Measurements from ENCODE around the gene DYRK1A.
"Not testable (repeated sequence)": the region's sequence is repeated elsewhere in the genome, so short reads cannot be mapped to it uniquely, and the experiment has no call there.

The DYRK1A gene

DNA sequence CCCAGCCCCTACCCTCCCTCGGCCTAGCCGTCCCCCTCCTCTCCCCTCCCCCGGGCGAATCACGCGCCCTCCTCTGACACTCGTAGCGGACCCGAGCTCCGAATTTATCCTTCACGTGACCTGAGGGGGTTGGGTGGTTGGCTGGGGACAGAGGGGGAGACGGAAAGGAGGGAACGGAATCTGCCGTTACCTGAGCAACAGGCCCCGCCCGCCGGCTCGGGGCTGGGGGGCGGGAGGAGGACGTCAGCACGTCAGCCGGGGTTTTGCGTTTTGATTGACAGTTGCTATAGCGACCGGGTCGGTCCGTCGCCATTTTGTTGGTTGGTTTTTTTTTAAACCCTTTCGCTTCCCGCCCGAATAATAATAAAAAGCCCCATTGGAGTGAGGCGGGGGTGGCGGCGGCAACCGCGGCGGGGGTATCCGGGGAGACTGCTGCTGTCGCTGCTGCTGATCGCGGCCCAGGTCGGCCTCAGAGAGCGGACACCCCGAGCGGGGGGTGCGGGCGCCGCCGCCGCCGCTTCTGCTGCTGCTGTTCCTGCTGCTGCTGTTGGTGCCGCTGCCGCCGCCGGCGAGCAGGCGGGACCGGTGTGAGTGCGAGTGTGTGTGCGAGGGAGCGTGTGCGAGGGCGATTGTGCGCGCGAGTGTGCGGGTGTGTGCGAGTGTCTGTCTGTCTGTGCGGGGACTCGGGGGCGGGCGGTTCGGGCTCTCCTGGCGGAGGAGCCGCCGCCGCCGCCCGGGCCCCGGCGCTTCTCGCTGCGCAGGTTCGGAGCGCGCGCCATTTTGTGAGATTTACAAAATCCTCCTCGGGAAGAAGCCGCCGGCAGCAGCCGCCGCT, at the start of gene DYRK1A:
TSS of gene DYRK1A (plus strand) at position 292 of the 835 bp plus-strand sequence. CDS start 53,602 bp downstream, outside the sequence.
- peak; percentile 97 for DNase-seq (ENCODE audit: low read depth in 2 of 2)

- no peak for DNase-seq (ENCODE audit: low read depth in 2 of 2)
Measured at GRCh38 chr21:37319551-37319950, 47.0 kb upstream of the DYRK1A start.

GRCh38 chr21:37322084-37322483, 44.5 kb upstream of the DYRK1A start:
- no peak for DNase-seq (ENCODE audit: low read depth in 2 of 2)

GRCh38 chr21:37324558-37324957, 42.0 kb upstream of the DYRK1A start:
- DNase-seq (ENCODE audit: low read depth in 2 of 2), result no peak

- not testable (repeated sequence) for DNase-seq (ENCODE audit: low read depth in 2 of 2)
Measured at GRCh38 chr21:37328147-37328546, 38.4 kb upstream of the DYRK1A start.

- DNase-seq (ENCODE audit: low read depth in 2 of 2), result no peak
Measured at GRCh38 chr21:37331411-37331810, 35.2 kb upstream of the DYRK1A start.

GRCh38 chr21:37335053-37335452, 31.5 kb upstream of the DYRK1A start:
- no peak for DNase-seq (ENCODE audit: low read depth in 2 of 2)

DNA sequence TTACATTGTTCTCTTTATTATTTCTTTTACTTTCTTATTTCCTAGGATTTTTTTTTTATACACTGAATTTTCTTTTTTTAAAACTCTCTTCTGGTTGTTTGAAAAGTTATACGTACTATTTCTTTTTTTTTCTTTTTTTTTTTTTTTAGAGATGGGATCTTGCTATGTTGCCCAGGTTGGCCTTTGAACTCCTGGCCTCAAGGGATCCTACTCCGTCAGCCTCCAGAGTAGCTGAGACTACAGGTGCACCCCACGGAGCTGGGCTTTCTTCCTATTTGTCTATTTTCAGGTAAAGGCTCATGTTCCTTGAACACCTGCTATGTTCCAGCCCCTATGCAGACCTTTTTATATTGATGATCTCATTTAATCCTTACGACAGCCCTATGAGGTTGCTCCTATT, 29.4 kb upstream of the DYRK1A start:
- no peak for DNase-seq (ENCODE audit: low read depth in 2 of 2)

- no peak for DNase-seq (ENCODE audit: low read depth in 2 of 2)
Measured at GRCh38 chr21:37337831-37338230, 28.7 kb upstream of the DYRK1A start.

- DNase-seq (ENCODE audit: low read depth in 2 of 2), result peak in 1 of 2 donors; percentile 2
Measured at GRCh38 chr21:37338671-37339551, 27.7 kb upstream of the DYRK1A start.

- no peak for DNase-seq (ENCODE audit: low read depth in 2 of 2)
Measured at GRCh38 chr21:37339552-37339939, 27.0 kb upstream of the DYRK1A start.

DNA sequence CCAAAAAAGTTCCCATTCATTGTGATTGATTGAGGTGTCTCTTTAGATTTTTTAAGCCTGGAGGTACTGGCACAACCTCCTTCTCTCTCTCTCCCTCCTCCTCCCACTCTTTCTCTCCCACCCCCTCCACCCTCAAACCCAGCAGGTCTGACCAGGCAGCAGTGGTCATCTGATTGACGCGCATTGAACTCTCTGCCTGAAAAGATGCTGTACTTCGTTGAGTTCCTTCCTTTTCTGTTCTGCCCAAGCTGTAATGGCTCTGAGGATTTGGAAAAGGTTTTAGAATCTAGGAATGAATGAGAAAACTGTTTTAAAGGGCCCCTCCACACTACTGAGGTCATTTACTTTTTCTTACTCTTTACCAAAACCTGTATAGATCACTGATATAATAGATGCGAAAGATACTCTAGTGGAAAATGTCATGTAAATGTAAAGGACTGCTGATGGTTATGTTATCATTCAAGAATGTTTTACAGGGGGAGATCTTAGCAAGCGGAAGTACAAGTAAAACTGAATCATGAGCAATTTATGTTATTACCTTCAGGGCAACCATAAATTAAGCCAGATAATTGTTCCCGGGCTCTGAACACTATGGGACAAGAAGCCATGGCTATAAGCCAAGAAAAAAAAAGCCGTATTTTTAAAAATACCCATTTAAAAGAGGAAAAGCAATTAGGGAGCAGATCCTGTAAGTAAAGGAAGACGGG, 25.2 kb upstream of the DYRK1A start:
- no peak for DNase-seq (ENCODE audit: low read depth in 2 of 2)

GRCh38 chr21:37342046-37342632, 24.4 kb upstream of the DYRK1A start:
- DNase-seq (ENCODE audit: low read depth in 2 of 2), result no peak

DNA sequence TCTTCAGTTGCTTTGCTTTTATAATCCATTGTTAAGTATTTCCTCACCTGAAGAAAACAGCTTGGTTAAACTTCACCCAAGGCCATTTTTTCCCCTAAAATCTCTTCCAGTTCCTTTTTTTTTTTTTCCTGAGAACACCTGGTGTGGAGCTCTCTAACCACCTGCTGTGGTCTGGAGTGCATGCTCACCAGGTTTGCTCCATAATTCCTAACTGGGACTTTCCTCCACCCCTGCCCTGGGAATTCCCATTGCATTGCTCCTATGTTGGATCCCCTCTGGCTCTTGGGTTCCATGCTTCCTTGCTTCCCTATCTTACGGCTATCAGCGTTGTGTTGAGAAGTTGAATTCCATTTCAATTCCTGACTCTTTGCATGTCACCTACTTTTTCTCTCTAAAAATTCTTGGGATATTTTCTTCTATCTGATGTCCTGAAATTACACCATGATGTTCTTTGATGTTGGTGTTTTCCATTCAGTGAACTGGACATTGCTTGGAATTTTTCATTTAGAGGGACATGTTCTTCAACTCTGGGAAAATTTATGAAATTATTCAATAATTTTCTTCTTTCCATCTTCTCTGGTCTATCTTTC, 19.6 kb upstream of the DYRK1A start:
- no peak for DNase-seq (ENCODE audit: low read depth in 2 of 2)

GRCh38 chr21:37348664-37349063, 17.9 kb upstream of the DYRK1A start:
- no peak for DNase-seq (ENCODE audit: low read depth in 2 of 2)

GRCh38 chr21:37350472-37350871, 16.1 kb upstream of the DYRK1A start:
- no peak for DNase-seq (ENCODE audit: low read depth in 2 of 2)

- no peak for DNase-seq (ENCODE audit: low read depth in 2 of 2)
Measured at GRCh38 chr21:37356706-37357105, 9.9 kb upstream of the DYRK1A start.

DNA sequence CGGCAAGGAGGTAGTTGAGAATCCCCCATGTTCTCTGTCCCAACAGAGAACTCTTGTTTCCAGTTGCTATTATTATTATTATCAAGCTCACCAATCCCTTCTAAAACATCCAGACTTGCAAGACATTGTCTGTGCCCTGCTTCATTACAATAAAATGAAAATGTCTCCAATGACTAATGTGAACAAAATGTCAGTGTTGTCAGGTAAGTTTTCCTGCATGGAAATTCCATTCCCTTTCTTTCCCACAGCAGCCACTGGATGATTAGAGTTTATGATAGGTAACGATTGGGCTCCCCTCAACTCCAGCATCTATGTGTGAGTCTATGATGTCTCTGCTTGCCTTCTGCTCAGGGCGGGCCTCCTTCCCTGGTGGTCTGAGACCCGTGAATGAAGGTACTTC, 8.9 kb upstream of the DYRK1A start:
- DNase-seq (ENCODE audit: low read depth in 2 of 2), result no peak

GRCh38 chr21:37358397-37358796, 8.2 kb upstream of the DYRK1A start:
- no peak for DNase-seq (ENCODE audit: low read depth in 2 of 2)

- no peak for DNase-seq (ENCODE audit: low read depth in 2 of 2)
Measured at GRCh38 chr21:37363936-37364335, 2.6 kb upstream of the DYRK1A start.

DNA sequence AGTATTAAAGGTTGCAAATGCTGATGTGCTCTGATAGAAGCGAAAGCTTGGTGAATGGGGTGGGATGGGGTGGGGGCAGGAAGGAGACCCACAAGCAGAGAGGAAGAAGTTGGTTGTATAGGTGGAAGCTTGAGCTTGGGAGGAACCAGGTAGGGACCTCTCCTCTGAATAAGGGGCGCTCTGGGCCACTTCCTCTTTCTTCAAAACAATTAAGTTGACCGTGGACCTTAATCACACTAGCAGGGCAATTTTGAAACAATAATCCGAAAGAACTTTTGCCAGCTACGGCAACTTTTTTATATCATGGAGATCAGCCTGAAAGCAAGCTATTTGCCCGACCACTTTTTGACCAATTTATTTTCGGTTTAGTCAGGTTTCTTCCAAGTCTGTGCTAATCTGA, 1.9 kb upstream of the DYRK1A start:
- DNase-seq (ENCODE audit: low read depth in 2 of 2), result no peak

Data from stimulated activated CD8-positive, alpha-beta memory T cell treated with anti-CD3 and anti-CD28 coated beads, Interleukin-15, amount 100 ng/mL, for 48 hours (primary cell).